ENCODE data around the gene IL18.
"Not testable (repeated sequence)": the region's sequence is repeated elsewhere in the genome, so short reads cannot be mapped to it uniquely, and the experiment has no call there.

IL18 gene

GRCh38 chr11:112167145-112167544 is 3.3 kb upstream of the IL18 start, which contains the start of gene TEX12:
TEX12 (plus strand) TSS chr11:112167372; CDS start chr11:112169269, 1,897 bp downstream.
- no peak for DNase-seq

- no peak for DNase-seq
Observed at GRCh38 chr11:112166562-112166961, 2.7 kb upstream of the IL18 start.

DNA sequence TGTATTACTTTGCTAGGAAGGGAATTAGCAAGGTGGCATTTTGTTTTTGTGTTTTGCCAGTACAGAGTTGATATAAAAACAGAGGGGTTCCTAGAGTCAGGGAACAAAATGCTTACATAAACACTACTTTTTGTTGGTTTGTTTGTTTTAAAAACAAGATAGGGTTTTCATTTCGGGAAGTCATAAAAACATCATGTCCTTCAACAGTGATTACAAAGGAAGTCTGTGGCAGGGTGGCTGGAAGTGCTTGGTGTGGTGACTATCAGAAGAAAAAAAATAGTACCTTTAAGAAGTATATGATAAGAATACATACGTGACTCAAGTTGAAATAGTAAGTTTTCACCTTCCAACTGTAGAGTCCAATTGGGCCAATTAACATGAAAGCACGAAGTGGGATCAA is 1.2 kb upstream of the IL18 start:
- DNase-seq = no peak

DNA sequence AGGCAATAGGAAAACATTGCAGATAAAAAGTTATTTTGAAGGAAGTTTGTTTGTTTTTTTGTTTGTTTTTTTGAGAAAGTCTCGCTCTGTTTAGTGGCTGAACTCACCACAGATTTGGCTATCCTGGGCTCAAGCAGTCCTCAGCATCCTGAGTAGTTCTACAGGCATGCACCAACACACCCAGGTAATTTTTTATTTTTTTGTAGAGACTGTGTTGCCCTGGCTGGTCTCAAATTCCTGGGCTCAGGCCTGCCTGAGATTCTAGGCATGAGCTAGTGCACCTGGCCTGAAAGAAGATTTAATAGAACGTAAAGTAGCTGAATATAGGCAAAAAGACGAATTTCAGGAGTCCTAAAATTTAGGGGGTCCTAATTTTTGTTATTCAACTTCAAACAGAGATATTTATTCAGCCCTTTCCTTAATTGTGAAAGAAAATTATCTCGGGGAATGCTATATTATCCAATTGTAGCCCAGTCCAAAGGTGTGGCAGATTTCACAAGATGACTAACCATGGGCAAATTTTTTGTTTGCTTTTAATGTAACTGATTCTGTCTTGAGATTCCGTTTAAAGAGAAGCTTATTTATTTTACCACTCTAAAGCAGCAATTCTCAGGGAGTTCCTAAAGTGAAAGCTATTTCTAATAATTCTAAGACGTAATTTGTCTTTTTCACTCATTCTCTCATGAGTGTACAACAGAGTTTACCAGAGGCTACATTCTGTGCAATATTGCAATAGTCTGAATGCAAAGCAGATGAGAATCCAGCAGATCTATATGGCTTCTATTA is 940 bp downstream of the IL18 start:
- DNase-seq = no peak

DNA sequence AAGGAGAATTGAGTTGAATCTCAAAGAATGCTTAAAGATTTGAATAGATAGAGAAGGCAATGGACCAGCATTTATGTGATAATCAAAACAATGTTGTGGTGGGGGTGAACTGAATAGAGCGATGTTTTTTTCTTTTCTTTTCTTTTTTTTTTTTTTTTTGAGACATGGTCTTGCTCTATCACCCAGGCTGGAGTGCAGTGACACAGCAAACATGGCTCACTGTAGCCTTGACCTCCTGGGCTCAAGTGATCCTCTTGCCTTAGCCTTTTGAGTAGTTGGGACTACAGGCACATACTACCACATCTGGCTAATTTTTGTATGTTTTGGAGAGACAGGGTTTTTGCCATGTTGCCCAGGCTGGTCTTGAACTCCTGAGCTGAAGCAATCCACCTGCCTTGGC is 1.7 kb downstream of the IL18 start:
- not testable (repeated sequence) for DNase-seq

DNA sequence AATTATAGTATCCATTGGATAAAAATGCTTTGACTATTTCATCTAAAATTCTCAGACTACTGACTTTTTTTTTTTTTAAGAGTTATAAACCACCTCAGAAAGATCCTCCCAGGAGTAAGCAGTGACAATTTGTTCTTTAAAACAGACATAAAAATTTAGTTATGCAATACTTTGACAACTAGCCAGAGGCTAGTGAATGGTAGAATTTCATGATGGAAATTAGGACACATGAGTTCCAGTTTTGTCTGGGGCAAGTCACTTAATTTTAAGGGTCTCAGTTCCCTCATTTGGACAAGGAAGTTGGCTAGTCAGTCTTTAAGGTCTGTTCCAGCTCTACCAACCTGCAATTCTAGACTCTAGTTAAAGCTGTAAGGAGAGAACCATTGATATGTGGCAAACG is 2.9 kb downstream of the IL18 start:
- no peak for DNase-seq

- no peak for DNase-seq
Observed at GRCh38 chr11:112160091-112160848, 3.6 kb downstream of the IL18 start.

GRCh38 chr11:112159098-112160065 is 4.5 kb downstream of the IL18 start:
- DNase-seq = no peak

- DNase-seq = no peak
Observed at GRCh38 chr11:112156956-112157766, 6.7 kb downstream of the IL18 start.

DNA sequence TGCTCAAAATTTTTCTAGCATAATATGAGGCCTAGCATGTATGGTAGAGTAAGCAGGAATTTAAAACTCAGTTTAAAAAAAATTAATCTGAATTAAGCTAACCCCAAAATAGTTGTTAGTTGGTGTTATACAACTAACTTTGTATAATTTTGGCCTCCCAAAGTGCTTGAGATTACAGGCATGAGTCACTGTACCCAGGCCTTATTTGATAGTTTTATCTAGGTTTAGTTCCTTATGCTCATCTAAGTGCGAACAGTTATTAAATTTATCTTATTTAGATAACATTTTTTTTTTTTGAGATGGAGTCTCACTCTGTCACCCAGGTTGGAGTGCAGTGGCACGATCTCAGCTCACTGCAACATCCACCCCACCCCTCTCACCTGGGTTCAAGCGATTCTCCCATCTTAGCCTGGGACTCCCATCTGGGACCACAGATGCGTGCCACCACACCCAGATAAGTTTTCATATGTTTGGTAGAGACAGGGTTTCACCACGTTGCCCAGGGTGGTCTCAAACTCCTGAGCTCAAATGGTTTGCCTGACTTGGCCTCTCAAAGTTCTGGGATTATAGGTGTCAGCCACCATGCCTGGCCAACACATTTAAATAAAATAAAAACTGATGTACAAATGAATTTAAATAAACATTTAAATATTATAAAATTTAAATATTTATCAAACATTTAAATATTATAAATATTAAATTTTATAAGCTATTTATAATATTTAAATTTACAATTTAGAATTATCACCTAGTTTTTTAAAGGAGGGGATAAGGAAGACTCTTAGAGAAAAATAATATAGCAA is 7.5 kb downstream of the IL18 start:
- DNase-seq = no peak

DNA sequence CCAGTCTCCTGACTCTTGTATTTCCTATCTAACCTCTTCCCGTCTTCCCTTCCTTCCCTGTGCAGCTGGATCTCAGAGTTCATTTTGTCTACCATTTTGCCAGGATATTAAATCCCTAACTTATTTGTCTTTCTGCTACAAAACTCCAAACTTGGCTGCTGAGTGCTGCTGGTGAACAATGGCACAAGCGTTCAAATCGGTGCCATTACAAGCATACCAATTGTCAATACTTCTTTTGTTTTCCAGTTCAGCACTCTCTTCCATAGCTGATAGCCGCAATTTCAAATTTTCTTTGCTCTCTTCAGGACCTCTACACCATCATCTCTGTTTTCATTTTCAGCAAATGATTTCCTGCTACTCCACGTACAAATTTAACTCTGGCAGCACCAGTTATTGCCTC is 13.4 kb downstream of the IL18 start:
- no peak for DNase-seq

GRCh38 chr11:112143597-112143996 is 20.3 kb downstream of the IL18 start:
- no peak for DNase-seq

DNA sequence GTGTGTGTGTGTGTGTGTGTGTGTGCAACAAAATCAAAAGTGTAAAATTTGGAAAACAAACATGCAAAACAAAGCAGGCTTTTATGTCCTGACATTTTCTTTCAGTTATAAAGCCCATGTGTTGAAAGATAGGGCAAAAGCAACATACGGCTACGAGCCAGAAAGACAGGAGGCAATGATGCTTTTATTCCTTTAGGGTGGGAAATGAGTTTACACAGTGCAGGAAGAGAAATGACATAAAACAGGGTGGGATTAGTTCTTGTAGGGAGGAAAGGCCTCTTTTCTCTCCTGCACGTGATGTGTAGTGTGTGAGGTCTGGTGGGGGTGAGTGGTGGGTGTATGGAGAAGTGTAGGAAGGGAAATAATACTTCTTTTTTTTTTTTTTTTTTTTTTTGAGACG is 29.4 kb downstream of the IL18 start:
- DNase-seq = no peak

DNA sequence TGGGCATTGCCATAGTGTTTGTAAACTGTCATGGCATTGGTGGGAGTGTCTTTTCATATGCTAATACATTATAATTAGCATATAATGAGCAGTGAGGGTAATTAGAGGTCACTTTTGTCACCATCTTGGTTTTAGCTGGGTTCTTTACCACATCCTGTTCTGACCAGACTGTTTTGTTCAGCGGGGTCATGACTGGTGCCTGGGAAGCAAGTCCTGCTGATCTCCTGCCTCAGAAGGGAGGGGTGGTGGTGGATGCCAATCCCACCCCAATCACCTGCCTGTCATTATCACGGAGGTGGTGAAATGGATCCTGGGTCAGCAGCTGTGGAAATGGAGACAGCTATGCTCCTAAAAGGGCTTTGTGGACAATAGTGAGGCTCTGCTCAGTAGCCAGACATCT is 31.2 kb downstream of the IL18 start:
- DNase-seq = no peak

DNA sequence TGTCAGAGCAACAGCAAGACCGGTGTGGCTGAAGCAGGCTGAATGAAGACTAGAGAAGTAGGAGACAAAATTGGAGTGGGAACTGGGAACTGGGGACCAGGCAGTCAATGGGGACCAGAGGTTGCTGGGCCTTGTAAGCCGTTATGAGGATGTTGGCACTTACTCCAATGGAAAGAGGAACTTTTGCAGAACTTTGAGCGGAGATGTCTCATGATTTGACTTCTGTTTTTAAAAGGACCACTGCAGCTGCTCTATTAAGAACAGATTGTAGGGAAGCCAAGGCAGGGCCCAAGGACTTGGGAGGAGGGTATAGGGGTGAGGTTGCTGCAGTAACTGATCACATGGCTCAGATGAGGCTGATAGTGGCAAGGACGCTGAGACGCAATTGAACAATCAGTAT is 34.2 kb downstream of the IL18 start:
- no peak for DNase-seq

DNA sequence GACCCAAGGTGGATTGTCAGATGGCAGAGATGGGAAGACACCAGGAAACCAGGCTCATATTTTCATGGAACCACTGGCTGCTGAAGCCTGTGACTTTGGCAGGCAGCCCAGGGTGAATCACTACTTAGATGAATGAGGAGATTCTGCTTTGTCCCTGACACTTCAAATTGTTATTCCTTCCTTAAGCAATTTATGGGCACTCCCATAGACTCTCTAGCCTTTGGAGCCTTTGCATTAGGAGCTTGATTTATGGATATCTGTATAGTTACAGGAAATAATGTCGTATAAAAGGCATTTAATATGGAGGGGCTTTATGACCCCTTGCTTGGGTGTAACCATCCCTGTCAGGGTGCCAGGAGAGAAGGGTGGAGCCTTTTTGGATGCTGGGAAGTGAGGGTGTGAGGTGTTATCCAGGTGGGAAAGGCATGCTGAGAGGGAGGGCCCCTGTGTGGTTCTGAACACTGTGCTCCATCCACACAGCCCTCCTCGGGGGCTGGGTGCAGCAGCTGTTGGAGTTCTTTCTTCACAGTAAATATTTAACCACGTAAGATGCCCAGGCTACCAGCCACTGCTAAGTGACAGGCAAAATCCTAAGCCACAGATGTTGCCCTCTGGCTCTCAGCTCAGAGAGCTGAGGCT is 35.3 kb downstream of the IL18 start:
- DNase-seq = no peak

- DNase-seq = no peak
Observed at GRCh38 chr11:112127056-112127455, 36.8 kb downstream of the IL18 start.

DNA sequence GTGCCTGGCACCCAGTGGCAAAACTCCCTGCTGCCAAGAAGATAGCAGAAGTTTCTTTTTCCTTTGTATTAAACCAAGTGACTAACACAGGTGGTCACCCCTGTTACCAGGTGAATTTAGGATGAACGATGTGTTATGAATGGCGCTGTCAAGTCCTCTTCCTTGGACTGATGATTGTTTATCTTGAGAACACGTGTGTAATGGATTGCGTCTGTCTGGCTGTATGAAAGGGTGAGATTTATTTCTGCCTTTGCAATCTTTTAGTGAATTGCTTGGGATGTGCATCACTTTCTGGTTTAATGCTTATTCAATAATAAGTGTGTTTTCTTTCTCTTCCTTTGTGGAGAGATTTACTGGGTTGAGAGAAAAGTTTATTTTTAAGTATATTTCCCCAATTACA is 40.8 kb downstream of the IL18 start:
- DNase-seq = no peak

GRCh38 chr11:112121981-112122615 is 41.8 kb downstream of the IL18 start:
- DNase-seq = no peak

DNA sequence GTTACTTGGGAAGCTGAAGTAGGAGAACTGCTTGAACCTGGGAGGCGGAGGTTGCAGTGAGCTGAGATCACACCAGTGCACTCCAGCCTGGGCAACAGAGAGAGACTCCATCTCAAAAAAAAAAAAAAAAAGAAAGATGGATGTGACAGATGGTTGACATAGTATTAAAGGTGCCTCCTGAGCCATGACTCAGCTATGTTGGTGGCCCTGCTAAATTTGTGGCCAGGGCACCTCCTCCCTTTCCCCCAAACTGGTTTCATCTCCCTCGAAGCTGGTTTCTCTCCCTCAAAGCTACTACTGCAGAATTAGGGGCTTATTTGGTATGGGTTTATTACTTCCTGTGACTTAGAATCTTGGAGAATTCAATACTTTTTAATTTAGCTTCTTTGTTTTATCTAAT is 45.7 kb downstream of the IL18 start:
- no peak for DNase-seq
